Heart left ventricle (tissue), 13 donors: ENCODE measurements around the gene CAMKMT.

ENCODE experiments used
- CTCF ChIP-seq, 12 donors: fragments of 200-600 bp; sonication (generic) in 4 of 12; IDR thresholded peaks; one replicate each; pipeline versions ENCODE4 v1.5.0 to v1.8.0; 2018 to 2022; ENCODE audit warnings: antibody characterized with exemption in 12 of 12, mild to moderate bottlenecking in 5 of 12
- POLR2A ChIP-seq, 2 donors: fragments of 450-650 bp; IDR thresholded peaks; one replicate each; pipeline ENCODE4 v1.6.1; 2017; ENCODE audit warnings: antibody characterized with exemption in 2 of 2, mild to moderate bottlenecking in 2 of 2, moderate library complexity in 2 of 2
- donor health status: ischemic (EF 13 %, LVEDD 7.1; RV severe dilation, severe dysfunction).
- donor health status: DM: no; HTN: yes; CAD: no.
- donor health status: DM: no; HTN: no; CAD: no.
- donor health status: ischemic (EF 25% LVEDD 6.9; RV normal size, moderate dysfunction).
- donor health status: ischemic (EF 25% LVEDD 5.7; RV mildly dilated, moderate dysfunction).
- donor health status: ischemic (EF 35%, LVEDD 5.7; RV mildly dilated, moderate dysfunction).
- donor health status: nonischemic (EF 11% LVEDD 7.7; RV severe dilation, severe dysfunction).
- donor health status: DM: yes; HTN: yes; CAD: no.
- donor health status: PGD.
- donor health status: ischemic (EF 29% LVEDD 5.4; RV normal size, mild dysfunction).
- donor health status: nonischemic (EF 23%, LVEDD 6.1; RV moderate dilation, normal function).

GRCh38 chr2:44372246-44372645, 10.5 kb downstream of the CAMKMT start:
- TF ChIP-seq CTCF (IDR thresholded peaks at IDR 0.05) (no peak), POLR2A (IDR thresholded peaks at IDR 0.05) (no peak)
